ENCODE results near the gene ARHGAP28.

- no peak for TF ChIP-seq EP300 (conservative IDR thresholded peaks at IDR 0.05; ENCODE audit: poor library complexity, severe bottlenecking)
- TF ChIP-seq REST (IDR thresholded peaks at IDR 0.05; ENCODE audit: borderline replicate concordance) = no peak
- TF ChIP-seq CTCF (IDR thresholded peaks at IDR 0.05; ENCODE audit: poor library complexity, severe bottlenecking) = no peak
- no peak for TF ChIP-seq EZH2 (IDR thresholded peaks at IDR 0.05; ENCODE audit: borderline replicate concordance, insufficient read depth, low read length, poor library complexity, severe bottlenecking)
Measured at GRCh38 chr18:6934859-6935258, 205.3 kb downstream of the ARHGAP28 start.

All from neural cell (in vitro differentiated cells).